ENCODE measurements around the gene PORCN.

Gene PORCN

GRCh38 chrX:48471504-48471903 is 37.3 kb upstream of the PORCN start:
- in situ Hi-C loops (cut with HindIII; ENCODE audit: low sequenced_read_pairs): no loop called here
- TF ChIP-seq, protein P1, sequence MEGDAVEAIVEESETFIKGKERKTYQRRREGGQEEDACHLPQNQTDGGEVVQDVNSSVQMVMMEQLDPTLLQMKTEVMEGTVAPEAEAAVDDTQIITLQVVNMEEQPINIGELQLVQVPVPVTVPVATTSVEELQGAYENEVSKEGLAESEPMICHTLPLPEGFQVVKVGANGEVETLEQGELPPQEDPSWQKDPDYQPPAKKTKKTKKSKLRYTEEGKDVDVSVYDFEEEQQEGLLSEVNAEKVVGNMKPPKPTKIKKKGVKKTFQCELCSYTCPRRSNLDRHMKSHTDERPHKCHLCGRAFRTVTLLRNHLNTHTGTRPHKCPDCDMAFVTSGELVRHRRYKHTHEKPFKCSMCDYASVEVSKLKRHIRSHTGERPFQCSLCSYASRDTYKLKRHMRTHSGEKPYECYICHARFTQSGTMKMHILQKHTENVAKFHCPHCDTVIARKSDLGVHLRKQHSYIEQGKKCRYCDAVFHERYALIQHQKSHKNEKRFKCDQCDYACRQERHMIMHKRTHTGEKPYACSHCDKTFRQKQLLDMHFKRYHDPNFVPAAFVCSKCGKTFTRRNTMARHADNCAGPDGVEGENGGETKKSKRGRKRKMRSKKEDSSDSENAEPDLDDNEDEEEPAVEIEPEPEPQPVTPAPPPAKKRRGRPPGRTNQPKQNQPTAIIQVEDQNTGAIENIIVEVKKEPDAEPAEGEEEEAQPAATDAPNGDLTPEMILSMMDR (IDR thresholded peaks at IDR 0.05; ENCODE audit: low read depth, low read length): no peak
- H3K4me3 ChIP-seq (ENCODE audit: low read depth, low read length): no peak overlapping the region
- DNase-seq (ENCODE audit: low read depth, low spot score): no peak

- no peak overlapping the region for H3K4me3 ChIP-seq (ENCODE audit: low read depth, low read length)
- in situ Hi-C loops (cut with HindIII; ENCODE audit: low sequenced_read_pairs): no loop called here
- TF ChIP-seq, protein P1 (IDR thresholded peaks at IDR 0.05; ENCODE audit: low read depth, low read length): no peak
- no peak for DNase-seq (ENCODE audit: low read depth, low spot score)
These were observed 36.6 kb upstream of the PORCN start for GRCh38 chrX:48472225-48472624.

GRCh38 chrX:48472851-48473703 is 35.7 kb upstream of the PORCN start:
- no peak overlapping the region for H3K4me3 ChIP-seq (ENCODE audit: low read depth, low read length)
- peak; percentile 18 for DNase-seq (ENCODE audit: low read depth, low spot score)
- TF ChIP-seq, protein P1 (IDR thresholded peaks at IDR 0.05; ENCODE audit: low read depth, low read length): no peak
- in situ Hi-C loops (cut with HindIII; ENCODE audit: low sequenced_read_pairs): no loop called here

DNA sequence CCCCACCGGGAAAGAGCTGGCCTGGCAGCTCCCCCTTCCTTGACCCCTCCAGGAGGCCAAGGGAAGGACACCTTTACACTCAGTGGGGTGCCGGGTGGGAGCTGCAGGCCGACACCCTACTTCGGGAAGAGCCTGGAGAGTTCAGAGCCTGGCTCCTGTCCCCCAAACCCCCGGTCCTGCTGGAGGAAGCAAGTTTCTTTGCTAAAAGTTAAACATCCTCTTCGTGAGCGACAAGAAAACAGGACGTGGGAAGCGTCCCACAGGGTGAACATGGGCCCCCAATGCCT is 35.1 kb upstream of the PORCN start:
- in situ Hi-C loops (cut with HindIII; ENCODE audit: low sequenced_read_pairs): no loop called here
- TF ChIP-seq, protein P1 (IDR thresholded peaks at IDR 0.05; ENCODE audit: low read depth, low read length): no peak
- no peak for DNase-seq (ENCODE audit: low read depth, low spot score)
- H3K4me3 ChIP-seq (ENCODE audit: low read depth, low read length): no peak overlapping the region

DNA sequence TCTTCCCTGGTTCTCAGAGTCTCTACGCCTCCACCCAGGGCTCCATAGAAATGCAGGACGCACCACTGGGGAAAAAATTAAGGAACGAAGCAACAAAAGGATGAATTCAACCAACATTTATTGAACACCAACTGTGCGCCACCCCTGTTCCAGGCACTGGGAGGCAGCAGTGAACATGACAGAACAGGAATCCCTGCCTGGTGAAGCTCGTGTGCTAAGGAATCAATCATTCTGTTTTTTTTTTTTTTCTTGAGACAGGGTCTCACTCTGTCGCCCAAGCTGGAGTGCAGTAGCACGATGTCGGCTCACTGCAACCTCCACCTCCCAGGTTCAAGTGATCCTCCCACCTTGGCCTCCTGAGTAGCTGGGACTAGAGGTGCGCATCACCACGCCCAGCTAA is 34.7 kb upstream of the PORCN start:
- H3K4me3 ChIP-seq (ENCODE audit: low read depth, low read length): no peak overlapping the region
- in situ Hi-C loops (cut with HindIII; ENCODE audit: low sequenced_read_pairs): no loop called here
- DNase-seq (ENCODE audit: low read depth, low spot score): no peak
- TF ChIP-seq, protein P1 (IDR thresholded peaks at IDR 0.05; ENCODE audit: low read depth, low read length): peak; percentile 27

DNA sequence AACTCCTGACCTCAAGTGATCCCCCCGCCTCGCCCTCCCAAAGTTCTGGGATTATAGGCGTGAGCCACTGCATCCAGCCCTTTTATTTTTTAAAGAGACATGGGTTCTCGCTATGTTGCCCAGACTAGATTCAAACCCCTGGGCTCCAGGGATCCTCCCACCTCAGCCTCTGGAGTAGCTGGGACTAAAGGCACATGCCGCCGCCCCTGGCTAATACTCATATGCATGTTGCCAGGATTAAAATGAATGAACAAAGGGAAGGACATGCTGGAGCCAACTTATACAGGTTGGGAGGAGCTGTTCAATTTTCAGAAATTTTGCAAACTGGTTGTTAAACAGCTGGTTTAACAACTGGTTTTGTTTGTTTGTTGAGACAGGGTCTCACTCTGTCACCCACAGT is 34.2 kb upstream of the PORCN start:
- DNase-seq (ENCODE audit: low read depth, low spot score): no peak
- in situ Hi-C loops (cut with HindIII; ENCODE audit: low sequenced_read_pairs): no loop called here
- TF ChIP-seq, protein P1 (IDR thresholded peaks at IDR 0.05; ENCODE audit: low read depth, low read length): no peak
- no peak overlapping the region for H3K4me3 ChIP-seq (ENCODE audit: low read depth, low read length)

Measured in astrocyte of the spinal cord (primary cell).